GM18508 (cell line): ENCODE data around the gene PCDH9.
"Not testable (repeated sequence)": the region's sequence is repeated elsewhere in the genome, so short reads cannot be mapped to it uniquely, and the experiment has no call there.

Experiments used
- ATAC-seq: cut with Tn5 transposase; IDR thresholded peaks from one replicate; pipeline ENCODE4 v1.9.1; 2021; ENCODE audit warnings: moderate number of reproducible peaks; ENCODE audit not compliant: insufficient read depth, unreplicated experiment

Gene PCDH9

GRCh38 chr13:67134417-67135129 lies 95.6 kb downstream of the PCDH9 start:
- ATAC-seq: no peak

- no peak for ATAC-seq
Measured at GRCh38 chr13:67133476-67133875, 96.7 kb downstream of the PCDH9 start.

GRCh38 chr13:67131393-67131792 lies 98.7 kb downstream of the PCDH9 start:
- no peak for ATAC-seq

- no peak for ATAC-seq
Measured at GRCh38 chr13:67130444-67130843, 99.7 kb downstream of the PCDH9 start.

- ATAC-seq: no peak
Measured at GRCh38 chr13:67128136-67128535, 102.0 kb downstream of the PCDH9 start.

GRCh38 chr13:67125681-67126080 lies 104.5 kb downstream of the PCDH9 start:
- ATAC-seq: no peak

- ATAC-seq: no peak
Measured at GRCh38 chr13:67123165-67123564, 107.0 kb downstream of the PCDH9 start.

GRCh38 chr13:67122251-67122650 lies 107.9 kb downstream of the PCDH9 start:
- ATAC-seq: no peak

- ATAC-seq: no peak
Measured at GRCh38 chr13:67120872-67121531, 109.1 kb downstream of the PCDH9 start.

- no peak for ATAC-seq
Measured at GRCh38 chr13:67119481-67119894, 110.6 kb downstream of the PCDH9 start.

- no peak for ATAC-seq
Measured at GRCh38 chr13:67118277-67118676, 111.9 kb downstream of the PCDH9 start.

- ATAC-seq: no peak
Measured at GRCh38 chr13:67117010-67117550, 113.1 kb downstream of the PCDH9 start.

GRCh38 chr13:67107979-67108378 lies 122.2 kb downstream of the PCDH9 start:
- no peak for ATAC-seq

GRCh38 chr13:67106502-67107057 lies 123.6 kb downstream of the PCDH9 start:
- ATAC-seq: no peak

GRCh38 chr13:67101730-67102467 lies 128.2 kb downstream of the PCDH9 start:
- no peak for ATAC-seq

- ATAC-seq: no peak
Measured at GRCh38 chr13:67100730-67101129, 129.4 kb downstream of the PCDH9 start.

- ATAC-seq: no peak
Measured at GRCh38 chr13:67099494-67099893, 130.6 kb downstream of the PCDH9 start.

GRCh38 chr13:67097892-67098452 lies 132.2 kb downstream of the PCDH9 start:
- ATAC-seq: no peak

GRCh38 chr13:67096893-67097292 lies 133.2 kb downstream of the PCDH9 start:
- ATAC-seq: not testable (repeated sequence)

- no peak for ATAC-seq
Measured at GRCh38 chr13:67096418-67096817, 133.7 kb downstream of the PCDH9 start.
